Activated CD4-positive, alpha-beta T cell treated with anti-CD3 and anti-CD28 coated beads for 4 hours (primary cell): Measurements from ENCODE around the gene ST8SIA1.
"Not testable (repeated sequence)": the region's sequence is repeated elsewhere in the genome, so short reads cannot be mapped to it uniquely, and the experiment has no call there.

Experiments
- DNase-seq, 2 donors: peaks; one replicate each; pipeline ENCODE4 v3.0.0-alpha.2; 2020

ST8SIA1 gene

GRCh38 chr12:22334410-22335100 is at the start of gene ST8SIA1:
TSS of gene ST8SIA1 (minus strand) at chr12:22334707. CDS start at chr12:22334232, 475 bp downstream.
- peak; percentile 58 to 61 for DNase-seq

GRCh38 chr12:22380031-22380430 is 45.5 kb upstream of the ST8SIA1 start:
- DNase-seq: no peak

- no peak for DNase-seq
These were observed 43.4 kb upstream of the ST8SIA1 start for GRCh38 chr12:22377731-22378496.

- DNase-seq: not testable (repeated sequence)
These were observed 42.2 kb upstream of the ST8SIA1 start for GRCh38 chr12:22376596-22377150.

- no peak for DNase-seq
These were observed 40.0 kb upstream of the ST8SIA1 start for GRCh38 chr12:22374508-22374907.

GRCh38 chr12:22372277-22372837 is 37.9 kb upstream of the ST8SIA1 start:
- no peak for DNase-seq

GRCh38 chr12:22366181-22366580 is 31.7 kb upstream of the ST8SIA1 start:
- no peak for DNase-seq

GRCh38 chr12:22361785-22362184 is 27.3 kb upstream of the ST8SIA1 start:
- no peak for DNase-seq

GRCh38 chr12:22360774-22361173 is 26.3 kb upstream of the ST8SIA1 start:
- DNase-seq: no peak

- DNase-seq: no peak
These were observed 23.0 kb upstream of the ST8SIA1 start for GRCh38 chr12:22357531-22357930.

GRCh38 chr12:22356231-22356630 is 21.7 kb upstream of the ST8SIA1 start:
- no peak for DNase-seq

- DNase-seq: no peak
These were observed 20.6 kb upstream of the ST8SIA1 start for GRCh38 chr12:22355011-22355580.

- no peak for DNase-seq
These were observed 19.3 kb upstream of the ST8SIA1 start for GRCh38 chr12:22353615-22354325.

GRCh38 chr12:22350886-22351285 is 16.4 kb upstream of the ST8SIA1 start:
- DNase-seq: no peak

- no peak for DNase-seq
These were observed 13.7 kb upstream of the ST8SIA1 start for GRCh38 chr12:22348208-22348607.

GRCh38 chr12:22340143-22340542 is 5.6 kb upstream of the ST8SIA1 start:
- no peak for DNase-seq

- DNase-seq: no peak
These were observed 5.2 kb upstream of the ST8SIA1 start for GRCh38 chr12:22339691-22340090.

- DNase-seq: no peak
These were observed 1.3 kb upstream of the ST8SIA1 start for GRCh38 chr12:22335794-22336166.

GRCh38 chr12:22333713-22334409 is 646 bp downstream of the ST8SIA1 start:
- DNase-seq: peak in 1 of 2 donors; percentile 19

- no peak for DNase-seq
These were observed 1.3 kb downstream of the ST8SIA1 start for GRCh38 chr12:22333186-22333712.

- DNase-seq: no peak
These were observed 2.3 kb downstream of the ST8SIA1 start for GRCh38 chr12:22332202-22332601.

- no peak for DNase-seq
These were observed 4.9 kb downstream of the ST8SIA1 start for GRCh38 chr12:22329621-22330020.
